DOHH2 (cell line): ENCODE measurements around the gene SPACA6.
"Not testable (repeated sequence)": the region's sequence is repeated elsewhere in the genome, so short reads cannot be mapped to it uniquely, and the experiment has no call there.

Experiments
- H3F3A ChIP-seq: fragments of 200-600 bp; sonication (generic), shearing (Covaris generic); 2 replicates; pipeline ENCODE4 v1.6.0; 2016; ENCODE audit warnings: antibody characterized with exemption, mild to moderate bottlenecking; ENCODE audit not compliant: control insufficient read depth, insufficient read depth
- H3K27ac ChIP-seq: fragments of 200-600 bp; sonication (generic); 2 replicates; pipeline ENCODE4 v1.5.1; 2014; ENCODE audit warnings: low read depth, mild to moderate bottlenecking, low read length, moderate library complexity
- H3K27me3 ChIP-seq: fragments of 200-600 bp; sonication (generic); 2 replicates; pipeline ENCODE4 v1.6.1; 2014; ENCODE audit warnings: mild to moderate bottlenecking, low read length, mixed read lengths; ENCODE audit not compliant: control insufficient read depth
- H3K36me3 ChIP-seq: fragments of 200-600 bp; sonication (generic); 2 replicates; pipeline ENCODE4 v1.6.1; 2014; ENCODE audit warnings: mild to moderate bottlenecking, low read length, moderate library complexity, mixed read lengths; ENCODE audit not compliant: control insufficient read depth
- H3K4me1 ChIP-seq: fragments of 200-600 bp; sonication (generic); 2 replicates; pipeline ENCODE4 v1.6.1; 2014; ENCODE audit warnings: mild to moderate bottlenecking, low read length, mixed read lengths; ENCODE audit not compliant: control insufficient read depth
- H3K4me2 ChIP-seq: fragments of 200-600 bp; sonication (generic); 2 replicates; pipeline ENCODE4 v1.6.0; 2014; ENCODE audit warnings: mild to moderate bottlenecking, low read length, moderate library complexity
- H3K4me3 ChIP-seq: fragments of 200-600 bp; sonication (generic); 2 replicates; pipeline ENCODE4 v1.5.1; 2014; ENCODE audit warnings: mild to moderate bottlenecking, low read length, mixed read lengths
- H3K79me2 ChIP-seq: fragments of 200-600 bp; sonication (generic); 2 replicates; pipeline ENCODE4 v1.6.1; 2014; ENCODE audit warnings: mild to moderate bottlenecking, low read length, mixed read lengths; ENCODE audit not compliant: control insufficient read depth
- H3K9me2 ChIP-seq: fragments of 200-600 bp; sonication (generic); replicated peaks from 2 replicates; pipeline ENCODE4 v1.6.1; 2014; ENCODE audit warnings: mild to moderate bottlenecking, low read length, mixed read lengths; ENCODE audit not compliant: control insufficient read depth
- H3K9me3 ChIP-seq: fragments of 200-600 bp; sonication (generic); 2 replicates; pipeline ENCODE4 v1.6.1; 2014; ENCODE audit warnings: antibody characterized with exemption, low read length, mixed read lengths; ENCODE audit not compliant: control insufficient read depth, insufficient read depth
- H4K20me1 ChIP-seq: fragments of 200-600 bp; sonication (generic); 2 replicates; pipeline ENCODE4 v1.6.0; 2014; ENCODE audit warnings: low read depth, mild to moderate bottlenecking, antibody characterized with exemption, low read length, moderate library complexity; ENCODE audit not compliant: control insufficient read depth, insufficient read depth
- CTCF ChIP-seq: fragments of 200-600 bp; sonication (generic); IDR thresholded peaks from one replicate; pipeline ENCODE4 v1.5.1; 2014; ENCODE audit warnings: antibody characterized with exemption, mild to moderate bottlenecking, low read depth, low read length; ENCODE audit not compliant: poor library complexity, severe bottlenecking
- EZH2phosphoT487 ChIP-seq: fragments of 200-600 bp; sonication (generic); IDR thresholded peaks from 2 replicates; pipeline ENCODE4 v1.6.1; 2017; ENCODE audit warnings: borderline replicate concordance, mild to moderate bottlenecking, antibody characterized with exemption, low read length, moderate library complexity, mixed read lengths

The SPACA6 gene

DNA sequence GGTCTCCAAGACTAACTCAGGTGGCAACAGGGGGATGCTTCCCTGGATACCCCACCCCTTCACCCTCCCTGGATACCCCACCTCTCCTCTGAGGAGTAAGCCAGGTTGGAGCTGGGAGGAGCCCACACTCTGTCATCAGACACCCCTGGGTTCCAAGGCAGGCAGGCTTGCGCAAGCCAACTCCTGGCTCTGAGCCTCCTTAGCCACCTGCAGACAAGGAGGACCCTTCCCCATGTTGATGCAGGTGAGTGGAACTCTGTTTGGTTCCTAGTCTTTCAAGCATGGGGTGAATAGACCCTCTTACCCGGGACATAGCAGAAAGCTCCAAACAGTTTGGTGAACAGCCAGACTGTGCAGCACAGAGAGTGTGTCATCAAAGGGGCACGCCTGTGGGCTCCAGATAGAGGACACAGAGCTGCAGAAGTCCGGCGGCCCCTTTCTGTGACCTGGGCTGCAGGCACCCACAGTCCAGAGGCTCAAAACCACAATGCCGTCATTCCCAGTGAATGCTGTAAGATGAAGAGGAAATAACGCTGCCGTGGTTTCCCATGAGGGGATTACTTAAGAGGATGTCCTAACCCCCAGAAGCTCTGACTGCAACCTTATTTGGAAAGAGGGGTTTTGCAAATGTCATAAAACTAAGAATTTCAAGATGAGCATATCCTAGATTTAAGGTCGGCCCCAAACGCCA is 42.8 kb downstream of the SPACA6 start:
- Histone ChIP-seq H3K4me1 (no peaks in the 10 kb centered on the region), H3K4me2 (no peak overlapping the region), H3F3A (no peaks in the 10 kb centered on the region), H3K4me3 (no peak overlapping the region), H3K9me3 (no peaks in the 10 kb centered on the region), H3K36me3 (no peaks in the 10 kb centered on the region), H3K79me2 (no peaks in the 10 kb centered on the region), H3K27ac (no peak overlapping the region), H3K27me3 (peaks cover 5% of the 10 kb centered on the region), H4K20me1 (no peaks in the 10 kb centered on the region), H3K9me2 (no peaks in the 10 kb centered on the region)
- TF ChIP-seq CTCF (no peak), EZH2phosphoT487 (no peak)

- no peak for TF ChIP-seq CTCF
- no peak for TF ChIP-seq EZH2phosphoT487
- H3K9me2 ChIP-seq: no peaks in the 10 kb centered on the region
- no peak overlapping the region for H3K4me3 ChIP-seq
- H3K79me2 ChIP-seq: no peaks in the 10 kb centered on the region
- H3K27me3 ChIP-seq: peaks cover 5% of the 10 kb centered on the region
- no peak overlapping the region for H3K27ac ChIP-seq
- no peaks in the 10 kb centered on the region for H3K9me3 ChIP-seq
- no peaks in the 10 kb centered on the region for H3F3A ChIP-seq
- H3K4me1 ChIP-seq: no peaks in the 10 kb centered on the region
- no peaks in the 10 kb centered on the region for H3K36me3 ChIP-seq
- H4K20me1 ChIP-seq: no peaks in the 10 kb centered on the region
- H3K4me2 ChIP-seq: no peak overlapping the region
Observed at GRCh38 chr19:51737389-51737788, 44.3 kb downstream of the SPACA6 start.

DNA sequence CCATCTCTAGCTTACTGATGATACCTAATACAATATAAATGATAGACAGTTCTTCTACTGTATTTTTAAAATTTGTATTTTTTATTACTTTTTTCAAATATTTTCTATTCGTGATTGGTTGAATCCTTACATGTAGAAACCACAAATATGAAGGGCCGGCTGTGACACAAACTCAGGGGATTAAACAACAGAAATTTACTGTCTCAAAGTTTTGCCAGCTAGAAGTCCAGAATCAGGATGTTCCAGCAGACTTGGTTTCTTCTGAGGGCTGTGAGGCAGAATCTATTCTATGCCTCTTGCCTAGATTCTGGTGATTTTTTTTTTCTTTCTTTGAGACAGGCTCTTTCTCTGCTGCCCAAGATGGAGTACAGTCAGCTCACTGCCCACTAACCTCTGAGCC is 44.8 kb downstream of the SPACA6 start:
- no peak overlapping the region for H3K4me2 ChIP-seq

DNA sequence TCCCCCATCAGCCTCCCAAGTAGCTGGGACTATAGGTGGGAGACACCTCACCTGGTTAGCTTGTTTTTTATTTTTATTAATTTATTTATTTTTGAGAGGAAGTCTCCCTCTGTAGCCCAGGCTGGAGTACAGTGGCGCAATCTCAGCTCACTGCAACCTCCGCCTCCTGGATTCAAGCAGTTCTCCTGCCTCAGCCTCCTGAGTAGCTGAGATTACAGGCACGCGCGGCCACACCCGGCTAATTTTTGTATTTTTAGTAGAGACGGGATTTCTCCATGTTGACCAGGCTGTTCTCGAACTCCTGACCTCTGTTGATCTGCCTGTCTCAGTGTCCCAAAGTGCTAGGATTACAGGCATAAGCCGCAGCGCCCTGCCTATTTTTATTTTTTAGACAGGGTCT is 45.4 kb downstream of the SPACA6 start:
- not testable (repeated sequence) for H3K4me3 ChIP-seq, H3K9me2 ChIP-seq, H3K9me3 ChIP-seq, H3K4me2 ChIP-seq, H3K27ac ChIP-seq, H3K27me3 ChIP-seq, H3F3A ChIP-seq, H3K4me1 ChIP-seq, H3K36me3 ChIP-seq, H4K20me1 ChIP-seq, H3K79me2 ChIP-seq

More for the DNA sequence above, 44.8 kb downstream of the SPACA6 start:
- no peaks in the 10 kb centered on the region for H3F3A ChIP-seq
- no peak overlapping the region for H3K4me3 ChIP-seq
- H3K79me2 ChIP-seq: no peaks in the 10 kb centered on the region
- no peaks in the 10 kb centered on the region for H3K36me3 ChIP-seq
- no peaks in the 10 kb centered on the region for H3K4me1 ChIP-seq
- H3K27ac ChIP-seq: no peak overlapping the region
- no peak for TF ChIP-seq CTCF
- TF ChIP-seq EZH2phosphoT487: no peak
- H3K9me3 ChIP-seq: no peaks in the 10 kb centered on the region
- no peaks in the 10 kb centered on the region for H3K9me2 ChIP-seq
- H3K27me3 ChIP-seq: peaks cover 5% of the 10 kb centered on the region
- no peaks in the 10 kb centered on the region for H4K20me1 ChIP-seq
